CD4-positive, alpha-beta T cell treated with Interleukin-6 at 100 ng/mL for 8 hours (primary cell): ENCODE measurements around the gene TSSK6.

Experiments
- DNase-seq: peaks from one replicate; pipeline ENCODE4 v3.0.0-alpha.2; 2020; ENCODE audit warnings: mixed read lengths, low spot score

The TSSK6 gene

DNA sequence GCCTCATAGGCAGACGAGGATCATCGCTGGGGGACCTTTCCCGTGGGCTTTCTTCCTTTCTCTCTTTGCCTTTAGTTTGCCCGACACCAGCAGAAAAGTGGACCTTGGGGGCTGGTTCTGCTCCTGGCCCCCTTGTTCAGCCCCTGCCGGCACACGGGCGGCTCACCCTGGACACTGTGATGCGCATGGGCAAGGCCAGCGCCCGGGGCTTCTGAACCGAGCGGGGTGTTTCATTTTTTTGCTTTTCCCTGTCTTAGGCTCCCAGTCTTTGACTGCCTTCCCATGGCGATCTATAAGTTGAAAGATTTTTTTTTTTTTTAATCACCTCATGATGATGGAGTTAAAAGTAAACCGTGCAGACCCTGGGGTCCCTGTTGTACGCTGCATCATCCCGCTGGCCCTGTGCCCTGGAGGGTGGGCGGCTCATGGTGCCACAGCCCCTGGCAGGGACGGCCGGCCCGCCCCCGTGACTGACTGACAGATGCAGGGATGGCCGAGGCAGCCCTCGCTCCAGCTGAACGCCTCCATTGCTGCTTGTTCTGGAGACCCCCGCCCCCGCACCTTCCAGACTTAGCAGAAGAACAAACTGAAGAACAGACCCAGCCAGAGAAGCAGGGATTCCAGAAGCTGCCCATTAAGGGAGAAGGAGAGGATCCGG, 9.6 kb downstream of the TSSK6 start:
- DNase-seq, result no peak

DNA sequence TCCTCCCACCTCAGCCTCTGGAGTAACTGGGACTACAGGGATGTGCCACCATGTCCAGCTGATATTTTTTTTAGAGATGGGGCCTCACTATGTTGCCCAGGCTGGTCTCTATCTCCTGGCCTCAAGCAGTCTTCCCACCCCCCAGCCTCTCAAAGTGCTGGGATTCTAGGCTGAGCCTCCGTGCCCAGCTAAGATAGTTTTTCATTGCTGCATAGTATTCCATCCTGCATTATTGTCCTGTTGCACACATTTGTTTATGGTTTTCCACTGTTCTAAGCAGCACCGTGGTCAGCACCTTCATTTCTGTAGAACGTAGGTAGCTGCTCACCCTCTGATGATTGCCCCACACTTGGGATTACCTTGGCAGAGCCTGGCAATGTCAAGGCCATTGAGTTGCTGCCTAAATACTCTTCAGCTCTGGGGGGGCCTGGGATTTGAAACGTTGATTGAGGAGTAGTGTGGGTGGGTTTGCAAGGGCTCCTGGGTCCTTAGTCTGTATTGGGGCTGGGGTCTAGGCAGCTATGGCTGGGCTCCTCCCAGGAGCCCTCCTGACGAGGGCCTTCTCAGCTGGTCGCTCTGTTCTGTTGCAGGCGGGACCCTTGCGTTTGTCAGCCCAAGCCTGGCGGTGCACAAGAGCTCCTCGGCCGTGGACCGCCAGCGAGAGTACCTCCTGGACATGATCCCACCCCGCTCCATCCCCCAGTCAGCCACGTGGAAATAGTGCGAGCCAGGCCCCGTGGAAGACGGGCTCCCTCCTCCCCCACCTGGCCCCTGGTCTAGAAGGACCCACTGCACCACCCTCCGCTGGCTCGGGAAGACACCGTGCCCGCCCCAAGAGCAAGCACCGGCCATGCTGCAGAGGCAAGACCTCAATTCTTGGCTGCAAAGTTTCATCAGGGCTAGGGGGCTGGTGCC, 10.3 kb downstream of the TSSK6 start:
- no peak for DNase-seq

DNA sequence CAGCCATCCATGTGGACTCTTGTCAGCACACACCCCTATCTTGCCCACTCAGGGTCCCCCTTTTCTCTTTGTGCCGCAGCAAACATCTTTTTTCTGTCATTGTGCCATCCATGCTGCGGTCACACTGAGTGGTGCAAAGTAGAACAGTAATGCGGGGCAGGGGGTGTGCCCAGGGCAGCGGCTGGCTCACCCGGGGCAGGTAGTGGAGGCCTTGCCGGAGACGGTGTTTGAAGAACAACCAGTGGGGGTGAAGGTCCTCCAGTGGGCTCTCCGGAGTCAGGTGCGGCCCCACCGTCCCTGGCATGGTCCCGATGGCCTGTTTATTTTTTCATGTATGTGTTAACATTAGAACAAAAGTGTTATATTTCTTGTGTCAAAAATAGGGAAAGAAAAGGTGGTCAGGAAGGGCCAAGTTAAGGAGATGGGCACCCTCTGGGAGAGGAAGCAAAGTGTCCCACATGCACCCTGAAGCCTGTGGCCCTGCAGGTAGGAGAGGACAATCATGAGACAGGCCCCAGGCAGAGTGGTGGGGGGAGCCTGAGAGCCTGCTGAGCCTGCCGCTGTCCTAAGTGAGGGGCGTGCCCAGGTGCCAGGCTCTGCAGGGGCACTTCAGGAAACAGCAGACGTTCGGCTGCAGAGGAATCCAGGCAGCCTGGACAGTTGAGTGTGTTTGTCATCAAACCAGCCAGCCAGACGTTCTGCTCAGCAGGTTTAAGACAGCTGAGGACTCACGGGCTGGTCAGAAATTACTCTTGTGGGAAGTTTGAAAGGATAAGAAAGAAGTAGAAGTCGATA, 12.3 kb downstream of the TSSK6 start:
- DNase-seq, result no peak

DNA sequence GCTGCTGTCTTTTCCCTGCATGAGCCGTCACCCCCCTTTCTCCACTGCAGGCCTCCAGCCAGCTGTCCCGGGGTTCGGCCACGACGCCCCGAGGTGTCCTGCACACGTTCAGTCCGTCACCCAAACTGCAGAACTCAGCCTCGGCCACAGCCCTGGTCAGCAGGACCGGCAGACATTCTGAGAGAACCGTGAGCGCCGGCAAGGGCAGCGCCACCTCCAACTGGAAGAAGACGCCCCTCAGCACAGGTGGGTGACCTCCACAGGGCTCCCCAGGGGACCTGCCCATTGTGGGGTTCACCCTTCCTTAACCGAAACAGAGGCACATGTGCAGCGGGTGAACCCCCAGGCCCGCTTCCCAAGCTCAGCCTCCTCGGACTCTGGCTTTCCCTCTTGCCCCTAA, 13.1 kb downstream of the TSSK6 start:
- no peak for DNase-seq

GRCh38 chr19:19501798-19502197, 13.6 kb downstream of the TSSK6 start:
- no peak for DNase-seq

DNA sequence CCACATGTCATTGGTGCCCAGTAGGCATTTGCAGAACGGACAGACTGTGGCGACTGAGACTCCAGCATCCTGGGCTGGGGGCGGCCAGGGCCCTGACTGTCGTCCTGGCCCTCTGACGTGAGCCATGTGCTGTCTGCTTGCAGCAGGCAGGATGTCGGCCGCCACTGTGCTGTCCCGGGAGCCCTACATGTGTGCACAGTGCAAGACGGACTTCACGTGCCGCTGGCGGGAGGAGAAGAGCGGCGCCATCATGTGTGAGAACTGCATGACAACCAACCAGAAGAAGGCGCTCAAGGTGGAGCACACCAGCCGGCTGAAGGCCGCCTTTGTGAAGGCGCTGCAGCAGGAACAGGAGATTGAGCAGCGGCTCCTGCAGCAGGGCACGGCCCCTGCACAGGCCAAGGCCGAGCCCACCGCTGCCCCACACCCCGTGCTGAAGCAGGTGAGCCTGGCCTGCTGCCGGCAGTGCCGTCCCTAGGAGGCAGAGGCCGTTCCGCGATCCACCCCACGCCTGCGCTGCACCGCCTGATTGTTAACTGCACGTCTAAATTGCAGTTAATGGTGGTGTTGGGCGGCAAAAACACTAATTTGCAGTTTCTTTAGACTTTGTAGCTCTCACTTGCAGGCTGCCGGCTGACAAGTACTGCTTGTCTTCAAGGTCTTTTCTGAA, 14.2 kb downstream of the TSSK6 start:
- DNase-seq, result no peak

DNA sequence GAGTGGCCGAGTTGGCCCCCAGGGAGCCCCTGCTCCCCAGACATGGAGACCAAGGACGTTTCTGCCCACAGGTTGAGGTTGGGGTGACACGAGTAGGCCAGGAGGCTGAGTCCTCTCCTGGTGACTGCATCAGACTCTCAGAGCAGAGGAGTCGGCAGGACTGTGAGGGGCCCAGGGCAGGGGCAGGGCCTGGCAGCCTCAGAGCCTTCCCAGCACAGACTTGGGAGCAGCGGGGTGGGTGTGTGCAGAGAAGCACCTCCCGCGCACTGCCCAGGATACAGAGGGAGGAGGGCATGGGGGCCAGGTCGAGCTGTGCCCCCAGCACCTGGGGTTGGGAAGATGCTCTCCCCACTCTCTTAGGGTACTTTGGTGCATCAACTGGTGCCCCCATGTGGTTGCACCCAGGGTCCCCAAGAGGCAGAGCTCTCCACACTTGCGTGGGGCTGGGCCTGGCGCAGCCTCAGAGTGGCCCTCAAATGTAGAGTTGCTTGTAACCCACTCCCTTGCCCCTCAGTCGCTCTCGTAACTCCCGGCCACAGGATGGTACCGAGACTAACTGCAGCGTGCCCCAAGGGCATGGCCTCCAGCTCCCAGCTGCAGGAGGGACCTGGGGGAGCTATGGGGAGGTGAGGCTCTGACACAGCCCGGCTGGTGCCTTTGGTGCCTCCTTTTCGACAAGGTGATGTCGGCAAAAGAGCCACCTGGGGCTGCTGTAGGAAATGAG, 15.9 kb downstream of the TSSK6 start:
- DNase-seq, result no peak

DNA sequence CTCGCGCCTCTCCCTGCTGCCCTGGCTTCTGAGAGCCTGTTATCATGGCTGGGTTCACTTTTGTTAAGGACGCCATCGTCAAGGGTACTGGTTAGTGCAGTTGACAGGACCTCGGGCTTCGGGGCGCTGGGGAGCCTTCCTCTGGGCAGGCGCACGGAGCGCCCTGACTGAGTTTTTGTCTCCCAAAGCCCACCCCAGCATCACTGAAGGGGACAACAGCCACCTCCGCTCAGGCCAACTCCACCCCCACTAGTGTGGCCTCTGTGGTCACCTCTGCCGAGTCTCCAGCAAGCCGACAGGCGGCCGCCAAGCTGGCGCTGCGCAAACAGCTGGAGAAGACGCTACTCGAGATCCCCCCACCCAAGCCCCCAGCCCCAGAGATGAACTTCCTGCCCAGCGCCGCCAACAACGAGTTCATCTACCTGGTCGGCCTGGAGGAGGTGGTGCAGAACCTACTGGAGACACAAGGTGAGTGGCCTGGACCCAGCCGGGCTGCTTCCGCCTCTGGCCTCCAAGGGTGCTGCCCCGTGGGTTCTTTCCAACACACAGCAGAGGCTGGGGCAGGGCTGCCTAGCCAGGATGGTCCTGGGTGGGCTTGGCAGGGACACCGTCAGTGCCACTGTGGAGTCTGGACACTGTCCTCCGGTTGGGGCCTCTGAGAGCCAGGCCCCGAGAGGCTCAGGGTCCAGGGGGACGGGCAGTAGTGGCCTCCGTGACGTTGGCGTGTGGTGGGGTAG, 16.9 kb downstream of the TSSK6 start:
- no peak for DNase-seq

DNA sequence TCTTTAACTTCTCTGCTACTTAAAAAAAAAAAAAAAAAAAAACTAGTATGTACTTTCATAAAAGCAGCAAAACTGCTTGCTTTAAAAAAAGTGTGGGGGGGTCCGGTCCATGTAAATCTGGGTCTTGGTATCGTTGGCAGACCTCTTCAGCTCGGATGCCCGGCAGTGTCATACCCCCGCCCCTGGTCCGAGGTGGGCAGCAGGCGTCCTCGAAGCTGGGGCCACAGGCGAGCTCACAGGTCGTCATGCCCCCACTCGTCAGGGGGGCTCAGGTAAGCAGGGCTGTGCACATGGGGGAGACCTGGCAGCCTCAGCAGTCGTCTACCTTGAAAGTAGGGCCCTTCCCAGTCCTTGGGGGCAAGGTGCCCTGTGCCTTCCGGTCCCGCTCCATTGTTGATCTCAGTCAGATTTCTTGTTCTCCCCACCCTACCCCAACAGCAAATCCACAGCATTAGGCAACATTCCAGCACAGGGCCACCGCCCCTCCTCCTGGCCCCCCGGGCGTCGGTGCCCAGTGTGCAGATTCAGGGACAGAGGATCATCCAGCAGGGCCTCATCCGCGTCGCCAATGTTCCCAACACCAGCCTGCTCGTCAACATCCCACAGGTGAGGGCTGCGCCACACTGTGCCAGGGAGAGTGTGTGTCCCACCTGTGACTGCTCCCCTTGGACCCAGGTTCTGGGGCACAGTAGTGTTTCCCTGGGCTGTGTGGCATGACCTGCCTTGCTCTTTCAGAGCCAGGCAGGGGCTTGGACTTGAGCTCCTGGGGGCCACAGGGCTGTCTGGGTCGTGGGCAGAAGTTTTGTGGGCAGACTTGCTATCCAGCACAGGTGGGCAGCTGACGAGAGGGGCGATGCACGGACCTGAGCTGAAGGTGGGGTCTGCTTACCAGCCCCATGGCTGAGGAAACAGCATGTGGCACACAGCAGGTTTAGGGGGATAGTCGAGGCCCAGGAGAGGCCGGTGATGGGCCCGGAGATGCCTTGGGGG, 19.4 kb downstream of the TSSK6 start:
- no peak for DNase-seq

- no peak for DNase-seq
These were observed 21.4 kb downstream of the TSSK6 start for GRCh38 chr19:19493841-19494546.

GRCh38 chr19:19492026-19492610, 23.2 kb downstream of the TSSK6 start:
- DNase-seq, result no peak

DNA sequence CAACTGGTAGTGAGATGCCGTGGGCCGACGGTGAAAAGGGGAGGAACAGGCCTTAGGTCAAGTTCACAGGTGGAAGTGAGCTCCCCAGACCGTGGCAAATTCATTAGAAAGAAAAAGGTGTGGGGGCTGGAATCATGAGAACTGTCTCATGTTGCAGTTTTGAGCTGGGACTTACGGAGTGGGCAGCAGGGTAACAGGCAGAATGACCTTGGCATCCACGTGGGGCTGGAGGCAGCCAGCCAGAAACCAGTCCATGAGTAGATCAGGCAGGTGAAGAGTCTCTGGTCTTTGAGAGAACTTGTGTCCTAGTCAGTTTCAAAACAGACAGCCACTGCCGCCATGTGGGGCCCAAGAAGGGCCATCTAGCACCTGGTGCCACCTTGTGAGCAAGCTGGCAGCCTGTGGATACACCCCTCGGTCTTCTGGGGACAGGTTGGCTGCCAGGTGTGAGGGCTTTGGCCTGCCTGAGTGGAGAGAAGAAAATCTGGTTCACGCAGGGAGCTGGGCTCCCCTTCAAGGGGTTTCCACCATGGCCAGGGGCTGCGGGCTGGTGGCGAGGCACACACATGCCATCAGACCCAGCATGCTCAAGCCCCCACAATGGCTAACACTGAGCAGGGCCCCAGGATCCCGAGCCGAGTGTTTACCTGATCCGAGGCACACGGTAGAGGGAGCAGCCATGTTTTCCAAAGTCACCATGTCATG, 23.9 kb downstream of the TSSK6 start:
- DNase-seq, result no peak

GRCh38 chr19:19490214-19490968, 25.0 kb downstream of the TSSK6 start:
- peak; percentile 82 for DNase-seq

GRCh38 chr19:19489804-19490204, 25.5 kb downstream of the TSSK6 start:
- DNase-seq, result no peak

DNA sequence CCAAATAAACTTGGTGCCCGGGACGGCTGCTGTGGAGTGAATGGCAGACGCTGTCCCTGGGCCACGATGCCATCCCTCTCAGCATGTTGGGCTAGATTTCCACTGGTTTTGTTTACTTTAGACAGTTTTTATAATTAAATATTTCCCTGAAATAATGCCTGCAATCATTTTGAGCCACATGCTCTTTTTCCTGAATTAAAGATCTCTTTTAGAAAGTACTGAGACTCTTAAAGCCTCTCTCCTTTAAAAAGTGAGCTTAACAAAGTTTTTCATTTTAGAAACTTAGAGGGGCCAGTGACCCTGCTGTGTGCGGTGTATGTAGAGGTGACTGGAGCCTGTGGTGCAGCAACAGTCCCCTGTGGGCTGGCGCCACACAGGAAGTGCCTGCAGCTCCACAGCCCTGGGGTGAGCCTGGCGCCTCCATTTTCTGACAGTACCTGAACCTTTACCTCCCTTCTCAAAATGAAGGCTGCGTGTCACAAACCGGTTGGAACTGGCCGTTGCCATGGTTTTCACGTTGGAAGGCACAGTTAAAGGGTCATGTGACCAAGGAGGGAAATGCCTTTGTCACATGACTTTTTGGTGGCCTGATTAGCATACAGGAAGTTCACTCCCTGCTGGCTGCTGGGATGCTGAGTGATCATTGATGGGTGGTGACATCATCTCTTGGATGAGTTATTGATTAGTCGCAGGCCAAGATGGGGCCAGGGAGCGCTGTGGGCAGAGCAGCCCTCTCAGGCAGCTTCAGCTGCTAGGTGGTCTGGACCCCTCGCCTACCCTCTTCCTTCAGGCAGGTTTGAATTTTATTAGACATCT, 26.3 kb downstream of the TSSK6 start:
- DNase-seq, result peak; percentile 95
